ENCODE measurements around the gene SBK3.
"Not testable (repeated sequence)": the region's sequence is repeated elsewhere in the genome, so short reads cannot be mapped to it uniquely, and the experiment has no call there.

SBK3 gene

GRCh38 chr19:55516878-55517620 lies 28.3 kb downstream of the SBK3 start:
- DNase-seq, result peak; percentile 80 to 81

GRCh38 chr19:55508120-55508519 lies 37.2 kb downstream of the SBK3 start:
- DNase-seq, result no peak

GRCh38 chr19:55504981-55505380 lies 40.4 kb downstream of the SBK3 start:
- no peak for DNase-seq

DNA sequence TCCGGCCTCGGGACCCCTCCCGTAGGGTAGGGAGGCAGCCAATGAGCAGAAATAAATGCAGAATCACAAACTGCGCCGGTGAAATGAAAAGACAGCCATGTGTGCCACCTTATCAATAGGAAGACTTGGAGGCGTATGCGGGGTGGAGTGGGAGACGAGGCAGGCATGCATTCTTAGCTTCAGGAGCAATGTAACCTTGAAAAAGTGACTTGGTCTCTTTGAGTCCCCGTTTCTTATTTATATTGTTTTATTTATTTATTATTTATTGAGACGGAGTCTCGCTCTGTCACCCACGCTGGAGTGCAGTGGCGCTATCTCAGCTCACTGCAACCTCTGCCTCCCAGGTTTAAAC lies 41.1 kb downstream of the SBK3 start:
- DNase-seq, result no peak

DNA sequence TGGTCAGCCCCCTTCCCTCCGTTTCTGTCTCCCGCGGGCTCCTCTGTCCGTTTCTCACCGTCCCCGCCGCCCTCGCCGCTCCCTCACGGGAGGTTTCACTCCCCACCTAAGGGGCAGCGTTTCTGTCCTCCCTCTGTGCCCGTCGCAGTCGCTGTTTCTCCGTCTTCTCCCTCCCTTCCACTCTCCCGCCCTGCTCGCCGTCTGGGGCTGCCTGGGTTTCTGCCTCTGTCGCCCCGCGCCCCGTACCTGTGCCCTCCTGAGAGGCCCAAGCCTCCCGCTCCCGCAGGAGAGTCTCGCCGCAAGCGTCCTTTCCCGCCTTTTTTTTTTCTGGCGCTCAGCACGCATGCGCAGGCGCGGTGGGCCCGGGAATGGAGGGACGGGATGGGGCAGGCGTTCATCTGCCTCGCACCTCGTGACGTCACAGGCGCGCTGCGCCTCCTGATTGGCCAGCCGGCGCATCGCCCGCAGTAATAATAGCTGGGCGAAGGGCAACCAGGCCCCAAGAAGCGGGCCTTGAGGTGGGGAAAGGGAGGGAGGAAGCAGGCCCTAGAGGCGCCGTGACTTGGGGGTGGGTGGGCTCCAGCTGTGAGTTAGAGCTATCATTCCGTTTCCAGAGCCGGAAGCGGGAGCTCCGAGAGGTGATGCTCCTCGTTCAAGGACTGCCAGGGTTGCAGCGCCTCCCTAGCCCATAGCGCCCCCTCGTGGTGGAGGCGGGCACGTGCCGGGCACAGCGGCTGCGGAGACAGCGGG lies 41.7 kb downstream of the SBK3 start:
- peak; percentile 87 to 88 for DNase-seq

DNA sequence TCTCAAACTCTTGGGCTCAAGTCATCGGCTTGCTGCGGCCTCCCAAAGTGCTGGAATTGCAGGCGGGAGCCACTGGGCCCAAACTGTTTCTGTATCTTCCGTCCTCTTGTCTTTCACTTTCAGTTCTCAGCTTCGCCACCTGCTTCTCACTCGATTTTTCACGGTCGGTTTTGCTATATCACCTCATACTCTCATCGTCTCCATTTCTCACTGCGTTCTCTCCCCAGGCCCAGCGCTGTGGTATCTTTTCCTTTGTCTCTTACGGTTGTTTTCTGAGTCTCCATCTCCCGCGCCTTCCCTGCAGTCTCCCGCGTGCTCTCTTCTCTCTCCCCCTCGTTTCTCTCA lies 42.2 kb downstream of the SBK3 start:
- no peak for DNase-seq

- no peak for DNase-seq
Observed at GRCh38 chr19:55502197-55502952, 43.0 kb downstream of the SBK3 start.

DNA sequence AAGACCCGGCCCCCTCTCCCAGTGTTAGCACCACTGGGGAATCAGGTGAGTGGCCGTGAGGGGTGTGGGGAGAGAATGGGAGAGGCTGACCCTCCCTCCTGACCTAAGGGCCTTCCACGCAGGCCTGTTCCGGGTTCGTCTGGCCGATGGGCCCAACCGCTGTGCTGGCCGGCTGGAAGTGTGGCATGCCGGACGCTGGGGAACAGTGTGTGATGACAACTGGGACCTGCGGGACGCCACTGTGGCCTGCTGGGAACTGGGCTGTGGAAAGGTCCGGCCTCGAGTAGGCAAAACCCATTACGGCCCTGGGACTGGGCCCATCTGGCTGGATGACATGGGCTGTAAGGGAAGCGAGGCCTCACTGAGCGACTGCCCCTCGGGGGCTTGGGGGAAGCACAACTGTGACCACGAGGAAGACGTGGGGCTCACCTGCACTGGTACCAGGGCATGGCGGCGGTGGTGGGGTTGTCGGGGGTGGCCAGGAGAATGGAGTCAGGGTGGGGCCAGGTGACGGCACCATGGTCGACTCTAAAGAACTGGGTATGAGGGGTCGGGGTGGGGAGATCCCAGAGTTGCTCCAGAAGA lies 44.9 kb downstream of the SBK3 start:
- no peak for DNase-seq

GRCh38 chr19:55498246-55498840 lies 47.0 kb downstream of the SBK3 start:
- DNase-seq, result no peak

- no peak for DNase-seq
Observed at GRCh38 chr19:55497763-55498162, 47.6 kb downstream of the SBK3 start.

DNA sequence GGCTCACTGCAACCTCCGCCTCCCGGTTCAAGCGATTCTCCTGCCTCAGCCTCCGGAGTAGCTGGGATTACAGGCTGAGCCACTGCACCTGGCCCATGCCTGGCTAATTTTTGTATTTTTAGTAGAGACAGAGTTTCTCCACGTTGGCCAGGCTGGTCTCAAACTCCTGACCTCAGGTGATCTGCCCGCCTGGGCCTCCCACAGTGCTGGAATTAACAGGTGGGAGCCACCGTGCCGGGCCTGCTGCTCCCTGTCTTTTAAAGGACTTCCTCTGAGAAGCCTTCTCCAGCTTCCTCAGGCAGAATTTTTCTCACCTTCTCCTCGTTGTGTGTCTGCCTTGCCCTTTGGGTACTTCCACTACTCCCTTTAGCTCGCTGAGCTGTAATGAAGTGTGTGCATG lies 48.5 kb downstream of the SBK3 start:
- DNase-seq, result not testable (repeated sequence)

DNA sequence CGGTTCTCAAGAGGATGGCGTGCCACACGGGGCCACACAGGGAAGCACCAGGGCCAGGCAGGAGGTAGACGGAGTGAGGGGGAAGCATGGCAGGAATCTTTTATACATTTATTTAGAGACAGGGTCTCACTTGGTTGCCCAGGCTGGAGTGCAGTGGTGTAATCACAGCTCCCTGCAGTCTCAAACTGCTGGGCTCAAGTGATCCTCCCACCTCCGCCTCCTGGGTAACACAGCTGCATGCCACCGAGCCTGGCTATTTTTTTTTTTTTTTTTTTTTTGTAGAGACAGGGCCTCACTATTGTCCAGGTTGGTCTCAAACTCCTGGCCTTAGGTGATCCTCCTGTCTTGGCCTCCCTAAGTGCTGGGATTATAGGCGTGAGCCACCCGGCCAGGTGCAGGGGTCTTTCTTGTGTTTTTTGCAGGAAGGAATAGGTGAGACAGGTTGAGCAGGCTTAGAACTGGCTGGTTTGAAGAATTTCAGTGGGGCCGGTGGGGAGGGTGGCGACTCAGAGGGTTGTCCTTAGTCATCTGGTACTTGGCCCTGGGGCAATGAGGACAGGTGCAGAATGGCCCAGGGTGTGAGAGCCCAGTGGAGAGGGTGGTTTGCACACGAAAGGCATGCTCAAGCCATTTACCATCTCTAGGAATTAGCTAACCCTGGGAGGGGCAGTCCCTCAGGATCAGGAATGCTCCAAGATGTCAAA lies 49.5 kb downstream of the SBK3 start:
- DNase-seq, result no peak

GRCh38 chr19:55494172-55494761 lies 51.1 kb downstream of the SBK3 start:
- DNase-seq, result no peak

- DNase-seq, result no peak
Observed at GRCh38 chr19:55493645-55494171, 51.6 kb downstream of the SBK3 start.

DNA sequence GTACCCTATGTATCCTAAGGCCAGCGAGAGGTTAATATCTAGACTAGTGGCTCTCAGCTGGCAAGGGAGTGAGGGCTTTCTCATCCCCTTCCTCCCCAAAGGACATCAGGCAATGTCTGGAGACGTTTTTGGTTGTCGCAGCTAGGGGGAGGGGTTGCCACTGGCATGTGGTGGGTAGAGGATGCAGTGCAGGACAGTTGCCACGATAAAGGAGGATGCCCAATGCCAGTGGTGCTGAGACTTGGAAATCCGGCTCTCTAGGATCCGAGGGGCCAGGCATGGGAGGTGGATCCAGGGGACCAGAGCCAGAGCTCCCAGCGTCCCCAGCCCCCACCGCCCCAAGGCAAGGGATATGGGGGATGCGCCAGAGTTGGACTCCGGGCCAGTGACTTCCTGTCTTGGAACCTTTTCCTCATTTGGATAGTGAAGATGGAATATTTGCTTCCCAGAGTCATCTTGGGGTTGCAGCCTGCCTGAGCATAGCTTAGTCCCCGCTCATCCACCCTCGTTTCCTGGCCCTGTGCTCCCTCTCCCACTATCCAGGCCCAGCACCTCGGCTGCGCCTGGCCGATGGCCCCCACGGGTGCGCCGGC lies 52.2 kb downstream of the SBK3 start:
- no peak for DNase-seq

DNA sequence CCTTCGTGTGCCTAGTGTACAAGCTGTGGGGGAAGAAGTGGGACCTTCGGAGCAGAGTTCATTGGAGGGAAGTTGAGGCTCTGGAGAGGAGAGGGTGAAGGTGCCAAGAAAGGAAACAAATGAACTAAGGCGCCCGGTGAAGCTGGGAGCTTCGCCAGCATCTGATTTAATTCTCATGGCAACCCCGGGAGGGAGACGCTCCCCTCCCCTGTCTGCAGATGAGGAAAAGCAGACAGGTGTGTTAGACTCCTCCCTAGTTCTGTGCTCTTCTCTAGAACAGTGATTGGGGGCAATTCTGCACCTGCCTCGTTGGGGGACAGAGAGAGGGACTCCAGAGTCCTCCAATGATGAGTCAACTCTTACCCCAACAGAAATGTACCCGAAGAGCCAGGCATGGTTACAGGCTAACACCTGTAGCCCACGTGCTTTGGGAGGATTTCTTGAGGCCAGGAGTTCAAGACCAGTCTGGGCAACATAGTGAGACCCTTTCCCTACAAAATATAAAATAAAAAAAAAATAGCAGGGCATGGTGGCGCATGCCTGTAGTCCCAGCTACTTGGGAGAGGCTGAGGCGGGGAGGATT lies 52.9 kb downstream of the SBK3 start:
- no peak for DNase-seq

- peak in 1 of 2 experiments; percentile 28 for DNase-seq
Observed at GRCh38 chr19:55491546-55492360, 53.6 kb downstream of the SBK3 start.

Measured in SHP77 (cell line).